SH-SY5Y (cell line): Measurements from ENCODE around the gene AK8.

Experiments used
- GATA2 ChIP-seq: IDR thresholded peaks from 2 replicates; pipeline ENCODE4 v1.6.1; 2011; ENCODE audit warnings: mild to moderate bottlenecking, low read depth, low read length
- GATA3 ChIP-seq: IDR thresholded peaks from 2 replicates; pipeline ENCODE4 v1.6.1; 2011; ENCODE audit warnings: low read depth, mild to moderate bottlenecking, low read length, moderate library complexity

AK8 gene

DNA sequence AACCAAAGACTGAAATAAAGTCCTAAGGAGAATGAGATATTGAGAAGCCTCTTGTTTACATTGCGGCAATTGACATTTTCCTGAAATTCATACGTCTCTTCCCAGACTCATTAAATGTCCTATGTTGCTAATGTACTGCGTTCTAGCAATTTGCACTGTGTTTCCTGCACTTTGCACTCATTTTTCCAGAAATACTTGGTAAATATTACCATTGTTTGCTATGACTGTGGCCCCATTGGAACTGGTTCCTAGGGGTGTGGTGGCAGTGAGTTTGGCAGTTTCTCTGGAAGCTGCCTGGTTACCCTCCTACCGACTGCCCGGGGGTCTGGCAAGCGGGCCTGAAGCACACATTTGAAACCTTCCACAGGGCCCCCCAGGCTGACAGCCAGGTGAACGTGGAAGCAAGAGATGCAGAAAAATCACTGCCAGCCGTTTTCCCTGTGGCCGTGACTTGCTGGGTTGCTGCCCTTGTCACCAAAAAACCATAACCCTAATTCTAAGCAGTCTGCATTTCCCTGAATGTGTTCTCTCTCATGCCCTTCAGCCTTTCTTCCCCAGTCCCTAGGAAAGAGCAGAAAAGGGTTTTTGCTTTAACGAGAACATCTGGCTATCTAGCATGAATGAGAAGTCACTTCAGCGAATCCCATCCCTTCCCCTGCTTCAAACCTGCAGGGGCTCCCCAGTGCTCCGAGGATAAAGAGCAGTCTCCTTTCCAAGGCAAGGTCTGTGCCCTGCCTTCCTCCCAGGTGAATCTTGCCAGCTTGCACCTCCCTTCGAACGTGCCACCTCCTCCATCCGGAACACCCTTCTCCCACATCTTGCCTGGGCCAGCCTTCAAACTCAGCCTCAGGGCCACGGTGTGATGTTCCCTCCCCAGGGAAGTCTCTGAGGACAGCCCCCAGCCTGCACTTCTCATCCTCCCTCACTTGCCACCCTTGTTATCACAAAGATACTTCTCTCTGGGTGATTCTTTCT, 84.2 kb downstream of the AK8 start:
- TF ChIP-seq GATA2 (no peak), GATA3 (no peak)

DNA sequence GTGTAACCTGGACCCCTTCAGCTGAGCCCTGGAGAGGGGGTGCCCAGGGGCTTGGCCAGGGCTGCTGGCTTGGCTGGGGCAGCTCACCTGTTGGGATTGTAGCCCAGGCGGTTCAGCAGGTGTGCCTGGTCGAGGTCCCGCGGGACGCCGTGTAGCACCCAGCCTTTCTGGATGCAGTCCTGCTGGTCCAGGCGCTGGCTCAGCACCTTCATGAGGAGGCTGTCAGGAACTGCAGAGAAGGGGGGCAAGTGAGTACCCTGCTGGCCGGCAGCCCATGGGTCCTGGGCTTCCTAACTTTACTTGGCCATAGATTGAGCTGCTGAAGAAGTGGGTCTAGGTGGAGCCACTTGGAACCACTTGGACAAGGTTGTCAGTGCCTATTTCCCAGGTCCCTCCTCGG, 85.5 kb downstream of the AK8 start:
- TF ChIP-seq GATA2 = no peak
- no peak for TF ChIP-seq GATA3

GRCh38 chr9:132791699-132792240, 86.3 kb downstream of the AK8 start:
- TF ChIP-seq GATA2 (no peak), GATA3 (no peak)

DNA sequence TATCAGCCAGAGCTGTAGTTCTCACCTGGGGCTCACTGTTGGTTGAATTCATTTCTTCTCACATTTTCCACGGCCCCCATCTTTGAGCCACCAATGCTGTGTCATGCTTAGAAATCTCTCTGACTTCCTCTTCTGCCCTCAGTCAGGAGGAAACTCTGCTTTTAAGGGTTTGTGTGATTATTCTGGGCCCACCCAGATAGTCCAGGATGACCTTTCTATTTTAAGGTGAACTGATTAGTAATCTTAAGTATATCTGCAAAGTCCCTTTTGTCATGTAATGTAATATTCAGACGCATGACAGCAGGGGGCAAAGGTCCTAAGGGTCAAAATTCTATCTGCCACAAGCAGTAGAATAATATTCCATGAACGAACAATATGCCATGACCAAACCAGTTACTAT, 88.4 kb downstream of the AK8 start:
- TF ChIP-seq GATA2 (no peak), GATA3 (no peak)

DNA sequence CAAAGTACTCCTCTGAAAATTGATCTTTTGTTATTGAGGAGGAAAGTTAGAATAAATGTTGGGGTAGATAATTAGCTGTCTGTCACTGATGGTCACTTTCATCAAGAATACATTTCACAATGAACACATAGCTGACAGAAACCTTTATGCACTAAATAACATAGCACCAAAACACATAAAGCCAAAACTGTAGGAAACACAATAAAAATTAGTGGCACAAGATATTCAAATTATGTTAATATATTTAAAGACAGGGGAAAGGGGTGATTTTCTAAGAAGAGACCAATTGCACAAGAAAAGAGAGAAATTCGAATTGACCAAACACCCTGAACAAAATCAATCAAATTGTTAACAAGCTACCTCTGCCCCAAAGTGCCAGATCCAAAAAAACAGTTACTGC, 89.7 kb downstream of the AK8 start:
- TF ChIP-seq GATA3 (no peak), GATA2 (no peak)

DNA sequence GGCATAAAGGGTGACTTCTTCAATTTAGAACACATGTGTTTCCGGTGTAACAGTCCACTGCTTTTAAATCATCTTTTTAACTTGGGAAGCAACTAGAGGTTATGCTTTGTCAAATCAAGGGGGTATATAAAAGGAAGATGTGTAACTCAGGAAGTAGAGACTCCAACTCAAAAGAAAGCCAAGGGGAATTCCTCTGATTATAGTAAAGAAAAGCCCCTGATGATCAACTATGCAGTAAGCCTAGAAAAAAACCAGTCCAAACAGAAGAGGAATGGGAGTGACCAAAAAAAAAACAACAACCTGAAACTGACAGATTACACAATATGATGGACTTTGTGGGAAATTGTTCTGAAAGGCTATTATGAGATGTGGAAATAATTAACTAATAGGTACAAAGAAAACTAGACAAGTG, 90.3 kb downstream of the AK8 start:
- no peak for TF ChIP-seq GATA2
- TF ChIP-seq GATA3 = no peak

- TF ChIP-seq GATA3 (no peak), GATA2 (no peak)
Measured at GRCh38 chr9:132784286-132784830, 93.7 kb downstream of the AK8 start.

DNA sequence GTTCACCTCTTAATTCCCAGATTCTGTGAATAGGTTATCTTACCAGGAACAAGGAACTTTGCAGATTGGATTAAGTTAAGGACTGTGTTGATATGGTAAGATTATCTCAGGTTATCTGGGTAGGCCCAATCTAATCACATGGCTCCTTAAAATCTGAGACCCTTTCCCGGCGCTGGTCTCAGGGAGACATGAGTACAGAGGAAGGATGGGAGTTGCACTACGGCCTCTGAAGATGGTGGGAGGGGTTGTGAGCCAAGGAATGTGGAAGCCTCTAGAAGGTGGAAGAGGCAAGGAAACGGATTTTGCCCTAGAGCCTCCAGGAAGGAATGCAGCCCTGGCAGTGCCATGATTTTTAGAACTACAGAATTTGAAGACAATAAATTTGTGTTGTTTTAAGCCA, 95.1 kb downstream of the AK8 start:
- TF ChIP-seq GATA3 = no peak

- TF ChIP-seq GATA3 (no peak), GATA2 (no peak)
Measured at GRCh38 chr9:132782037-132782436, 96.0 kb downstream of the AK8 start.

DNA sequence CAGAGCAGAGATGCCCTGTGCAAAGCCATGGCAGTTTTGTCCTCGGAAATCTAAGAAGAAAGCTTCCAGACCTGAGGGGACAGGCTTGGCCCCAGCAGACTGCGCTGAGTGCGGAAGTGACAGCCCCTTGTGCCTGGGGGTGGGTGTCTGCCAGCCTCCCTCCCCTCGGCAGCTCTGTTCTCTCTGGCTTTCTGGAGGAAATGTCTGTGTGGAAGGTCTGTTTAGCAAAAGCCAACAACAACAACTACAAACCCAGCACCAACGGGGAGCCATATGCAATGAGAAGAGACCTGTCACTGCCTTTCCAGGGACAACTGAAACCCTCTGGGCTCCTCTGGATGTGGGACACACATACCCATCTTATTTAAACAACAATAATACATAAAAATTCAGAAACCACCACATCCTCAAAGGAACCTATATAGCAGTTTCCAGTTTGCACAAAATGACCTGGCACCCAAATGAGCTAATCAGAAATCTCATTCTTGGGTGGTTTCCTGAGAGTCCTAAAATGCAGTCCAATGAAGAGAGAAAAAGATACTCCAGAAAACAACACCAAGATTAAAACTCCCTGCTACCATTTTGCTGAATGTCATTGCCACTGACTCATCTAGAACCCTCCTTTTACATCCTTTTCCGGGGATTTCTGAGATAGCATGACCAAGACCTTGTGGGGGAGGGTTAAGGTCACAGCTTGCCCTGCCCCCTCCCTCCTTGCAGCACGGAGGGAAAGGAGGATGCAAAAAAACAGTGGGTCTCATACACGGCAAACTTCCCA, 97.7 kb downstream of the AK8 start:
- TF ChIP-seq GATA3 = no peak
- no peak for TF ChIP-seq GATA2

DNA sequence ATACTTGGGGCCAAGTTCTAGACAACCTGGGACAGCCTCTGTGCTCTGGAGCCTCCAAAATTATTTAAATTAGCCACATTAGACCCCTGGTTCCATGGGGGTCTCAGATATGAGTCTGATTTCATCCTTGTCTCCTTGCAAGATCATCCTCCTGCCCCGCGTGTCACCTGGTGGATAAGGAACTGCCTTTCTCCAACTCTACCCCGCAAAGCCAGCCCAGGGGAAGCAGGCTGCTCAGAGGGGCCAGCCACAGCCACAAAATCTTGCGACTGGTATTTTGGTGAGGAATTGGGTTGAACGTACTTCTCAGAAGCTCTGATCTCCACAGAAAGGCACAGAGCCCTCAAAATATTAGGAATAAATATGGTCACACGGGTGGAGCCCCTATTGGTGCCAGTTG, 101.2 kb downstream of the AK8 start:
- TF ChIP-seq GATA2 (no peak), GATA3 (no peak)

- TF ChIP-seq GATA3 (no peak), GATA2 (no peak)
Measured at GRCh38 chr9:132776268-132776667, 101.8 kb downstream of the AK8 start.

- TF ChIP-seq GATA2 (no peak), GATA3 (no peak)
Measured at GRCh38 chr9:132775720-132776119, 102.4 kb downstream of the AK8 start.

GRCh38 chr9:132774886-132775285, 103.2 kb downstream of the AK8 start:
- TF ChIP-seq GATA2 (no peak), GATA3 (no peak)

GRCh38 chr9:132773764-132774339, 104.2 kb downstream of the AK8 start:
- TF ChIP-seq GATA3 = no peak
- TF ChIP-seq GATA2 = no peak
